ENCODE results near the gene CLCA1. TPM values are rescaled to one million over a fixed set of nuclear protein-coding genes. Genes with fewer than 3 reads are reported as not detected.

CLCA1 gene
- total and polyA plus RNA-seq, 3 donors from 2014 or later: 0.12 to 0.88 (median 0.55) TPM

DNA sequence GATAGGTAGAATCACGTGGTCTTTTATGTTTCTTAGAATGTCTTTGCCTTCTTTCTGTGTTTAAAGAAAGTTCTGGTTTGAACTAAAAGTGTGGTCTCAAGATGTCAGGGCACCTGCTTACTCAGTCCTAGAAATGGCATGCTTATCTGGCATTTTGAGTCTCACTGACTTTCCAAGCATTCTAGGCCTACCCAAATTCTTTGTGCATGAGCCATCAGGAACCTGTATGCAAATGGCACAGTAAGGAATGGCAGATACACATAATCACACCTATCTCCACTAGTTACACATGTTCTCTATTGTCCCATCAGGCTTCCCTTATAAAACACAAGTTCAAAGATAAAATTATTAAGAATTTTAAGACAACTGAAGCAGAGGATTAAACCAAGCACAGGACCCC is 48.6 kb downstream of the CLCA1 start:
- H3K4me1 ChIP-seq: no peaks in the 10 kb centered on the region
- H3K27ac ChIP-seq: no peak overlapping the region
- H3K27me3 ChIP-seq: no peaks in the 10 kb centered on the region
- H3K4me3 ChIP-seq: no peak overlapping the region
- no peaks in the 10 kb centered on the region for H3K9me3 ChIP-seq
- intact Hi-C loops (cut with DNase I; ENCODE audit: low total_unique reads): no loop called here
- TF ChIP-seq, protein P1, sequence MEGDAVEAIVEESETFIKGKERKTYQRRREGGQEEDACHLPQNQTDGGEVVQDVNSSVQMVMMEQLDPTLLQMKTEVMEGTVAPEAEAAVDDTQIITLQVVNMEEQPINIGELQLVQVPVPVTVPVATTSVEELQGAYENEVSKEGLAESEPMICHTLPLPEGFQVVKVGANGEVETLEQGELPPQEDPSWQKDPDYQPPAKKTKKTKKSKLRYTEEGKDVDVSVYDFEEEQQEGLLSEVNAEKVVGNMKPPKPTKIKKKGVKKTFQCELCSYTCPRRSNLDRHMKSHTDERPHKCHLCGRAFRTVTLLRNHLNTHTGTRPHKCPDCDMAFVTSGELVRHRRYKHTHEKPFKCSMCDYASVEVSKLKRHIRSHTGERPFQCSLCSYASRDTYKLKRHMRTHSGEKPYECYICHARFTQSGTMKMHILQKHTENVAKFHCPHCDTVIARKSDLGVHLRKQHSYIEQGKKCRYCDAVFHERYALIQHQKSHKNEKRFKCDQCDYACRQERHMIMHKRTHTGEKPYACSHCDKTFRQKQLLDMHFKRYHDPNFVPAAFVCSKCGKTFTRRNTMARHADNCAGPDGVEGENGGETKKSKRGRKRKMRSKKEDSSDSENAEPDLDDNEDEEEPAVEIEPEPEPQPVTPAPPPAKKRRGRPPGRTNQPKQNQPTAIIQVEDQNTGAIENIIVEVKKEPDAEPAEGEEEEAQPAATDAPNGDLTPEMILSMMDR (IDR thresholded peaks at IDR 0.05): no peak
- no peak for TF ChIP-seq POLR2A (IDR thresholded peaks at IDR 0.05)
- H3K36me3 ChIP-seq (ENCODE audit: low read depth, missing control alignments): no peaks in the 10 kb centered on the region
- DNase-seq: no peak
- WGBS, 2 donors: 78% methylated on average over 1 of the region's 1 CpG

DNA sequence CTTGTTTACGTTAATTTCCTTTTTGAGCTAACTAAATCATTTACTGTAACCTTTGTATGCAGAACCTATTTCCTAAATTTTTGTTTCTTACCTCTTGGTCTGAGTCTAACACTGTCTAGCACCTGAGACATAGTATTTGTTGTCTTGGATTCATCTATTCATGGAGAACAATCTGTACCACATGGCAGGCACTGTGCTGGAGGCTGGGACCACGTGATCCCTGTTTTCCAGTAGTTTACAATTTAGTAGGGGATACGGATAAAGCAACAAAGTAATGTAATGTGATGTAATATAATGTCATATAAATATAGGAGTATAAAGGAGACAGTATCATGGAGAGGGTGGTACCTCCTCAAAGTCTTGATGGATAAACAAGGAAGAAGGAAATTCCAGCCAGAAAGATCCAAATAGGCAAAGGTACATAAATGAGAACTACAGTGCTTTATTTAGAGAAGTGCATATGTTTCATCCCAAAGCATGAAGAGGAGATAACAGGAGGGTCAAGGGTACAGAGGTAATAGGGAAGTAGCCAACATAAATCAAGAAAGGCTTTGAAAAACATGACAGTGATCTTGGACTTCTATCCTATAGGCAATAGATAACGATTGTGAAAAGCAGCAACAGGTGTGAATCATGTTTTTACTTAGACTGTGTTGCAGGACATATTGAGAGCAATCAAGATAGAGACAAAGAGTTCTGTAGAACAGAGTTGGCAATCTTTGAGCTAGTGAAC is 52.2 kb downstream of the CLCA1 start:
- TF ChIP-seq POLR2A (IDR thresholded peaks at IDR 0.05): no peak
- TF ChIP-seq, protein P1 (IDR thresholded peaks at IDR 0.05): no peak
- Histone ChIP-seq H3K27me3 (no peaks in the 10 kb centered on the region), H3K4me3 (no peak overlapping the region), H3K36me3 (ENCODE audit: low read depth, missing control alignments) (no peaks in the 10 kb centered on the region), H3K9me3 (no peaks in the 10 kb centered on the region), H3K4me1 (no peaks in the 10 kb centered on the region), H3K27ac (no peak overlapping the region)
- intact Hi-C loops (cut with DNase I; ENCODE audit: low total_unique reads): no loop called here
- WGBS, 2 donors: 42 to 56% methylated on average over 4 of the region's 4 CpGs
- DNase-seq: no peak

DNA sequence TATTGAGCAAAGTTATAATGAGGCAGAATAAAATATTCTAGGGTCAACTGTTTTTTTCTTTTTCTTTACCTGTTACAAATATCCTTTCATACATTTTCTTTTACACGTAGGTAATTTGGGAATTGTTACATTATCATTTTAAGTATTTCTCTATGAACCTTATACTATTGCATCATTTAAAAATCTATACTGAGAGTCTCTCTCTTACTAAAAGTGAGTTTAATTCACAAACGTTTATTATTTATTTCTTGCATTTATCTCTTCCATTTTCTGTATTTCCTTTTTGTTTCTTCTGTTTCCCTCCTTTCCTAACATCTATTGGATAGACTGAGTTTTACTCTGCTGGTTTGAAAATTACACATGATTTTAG is 52.8 kb downstream of the CLCA1 start:
- Histone ChIP-seq H3K36me3 (ENCODE audit: low read depth, missing control alignments) (no peaks in the 10 kb centered on the region), H3K27me3 (no peaks in the 10 kb centered on the region), H3K4me1 (no peaks in the 10 kb centered on the region), H3K27ac (no peak overlapping the region), H3K4me3 (no peak overlapping the region), H3K9me3 (no peaks in the 10 kb centered on the region)
- DNase-seq: no peak
- WGBS, 2 donors: 51 to 57% methylated on average over 2 of the region's 2 CpGs
- TF ChIP-seq, protein P1 (IDR thresholded peaks at IDR 0.05): no peak
- TF ChIP-seq POLR2A (IDR thresholded peaks at IDR 0.05): no peak
- intact Hi-C loops (cut with DNase I; ENCODE audit: low total_unique reads): no loop called here

DNA sequence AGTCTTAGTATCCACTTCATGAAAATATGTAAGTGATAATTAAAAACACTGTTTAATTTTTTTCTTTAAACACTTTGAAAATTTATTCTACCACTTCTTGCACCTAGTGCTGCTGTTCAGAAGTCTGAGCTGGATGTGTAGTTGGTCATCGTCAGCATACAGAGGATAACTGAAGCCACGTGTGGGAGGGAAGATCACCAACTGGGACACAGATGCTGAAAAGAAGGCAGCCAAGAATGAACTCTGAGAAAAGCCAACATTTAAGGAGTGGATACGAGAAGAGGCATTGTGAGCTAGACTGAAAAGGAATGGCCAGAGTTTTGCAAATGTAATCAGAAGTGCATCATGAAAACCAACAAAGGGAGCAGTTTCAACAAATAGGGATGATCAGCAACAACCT is 53.5 kb downstream of the CLCA1 start:
- Histone ChIP-seq H3K4me3 (no peak overlapping the region), H3K4me1 (no peaks in the 10 kb centered on the region), H3K36me3 (ENCODE audit: low read depth, missing control alignments) (no peaks in the 10 kb centered on the region), H3K27ac (no peak overlapping the region), H3K9me3 (no peaks in the 10 kb centered on the region), H3K27me3 (no peaks in the 10 kb centered on the region)
- intact Hi-C loops (cut with DNase I; ENCODE audit: low total_unique reads): no loop called here
- 13 to 14% methylated on average over 3 of the region's 3 CpGs for WGBS, 2 donors
- TF ChIP-seq POLR2A (IDR thresholded peaks at IDR 0.05): no peak
- TF ChIP-seq, protein P1 (IDR thresholded peaks at IDR 0.05): no peak
- no peak for DNase-seq

Data from testis (tissue), 3 donors.